Measurements from ENCODE around the gene HSD17B4.

HSD17B4 gene

GRCh38 chr5:119537704-119538103, 85.4 kb downstream of the HSD17B4 start:
- TF ChIP-seq EZH2 (IDR thresholded peaks at IDR 0.05; ENCODE audit: borderline replicate concordance, low read depth, low read length, severe bottlenecking), result no peak
- no peak for TF ChIP-seq CTCF (IDR thresholded peaks at IDR 0.05; ENCODE audit: borderline replicate concordance, extremely low read depth, low read length, poor library complexity, severe bottlenecking)
- H4K20me1 ChIP-seq (ENCODE audit: insufficient read depth, low read length), result no peaks in the 10 kb centered on the region
- H3K9ac ChIP-seq (ENCODE audit: low read depth, low read length), result no peak overlapping the region
- no peak for DNase-seq
- H3K79me2 ChIP-seq (ENCODE audit: insufficient read depth, low read length), result no peaks in the 10 kb centered on the region
- no peak for ATAC-seq (ENCODE audit: insufficient read depth, low read depth)
- H3K4me1 ChIP-seq (ENCODE audit: insufficient read depth, low read length), result no peaks in the 10 kb centered on the region
- peaks cover 19% of the 10 kb centered on the region for H3K36me3 ChIP-seq (ENCODE audit: insufficient read depth, low read length)
- H3K27ac ChIP-seq (ENCODE audit: low read length), result no peak overlapping the region
- no peaks in the 10 kb centered on the region for H3K27me3 ChIP-seq (ENCODE audit: insufficient read depth, low read length, poor library complexity)
- no peak overlapping the region for H3K4me2 ChIP-seq (ENCODE audit: insufficient read depth, low read length)
- no peak overlapping the region for H3K4me3 ChIP-seq (ENCODE audit: low read depth in 1 of 2, low read length in 2 of 2)
- H3K9me3 ChIP-seq (ENCODE audit: insufficient read depth, low read length, severe bottlenecking), result no peaks in the 10 kb centered on the region
- no peak overlapping the region for H2AFZ ChIP-seq (ENCODE audit: low read depth, low read length)

- no peak for TF ChIP-seq CTCF (IDR thresholded peaks at IDR 0.05; ENCODE audit: borderline replicate concordance, extremely low read depth, low read length, poor library complexity, severe bottlenecking)
- TF ChIP-seq EZH2 (IDR thresholded peaks at IDR 0.05; ENCODE audit: borderline replicate concordance, low read depth, low read length, severe bottlenecking), result no peak
- DNase-seq (no peak), ATAC-seq (ENCODE audit: insufficient read depth, low read depth) (no peak)
- H3K27me3 ChIP-seq (ENCODE audit: insufficient read depth, low read length, poor library complexity), result no peaks in the 10 kb centered on the region
- H3K9me3 ChIP-seq (ENCODE audit: insufficient read depth, low read length, severe bottlenecking), result no peaks in the 10 kb centered on the region
- H3K27ac ChIP-seq (ENCODE audit: low read length), result no peak overlapping the region
- no peak overlapping the region for H3K4me3 ChIP-seq (ENCODE audit: low read depth in 1 of 2, low read length in 2 of 2)
- no peaks in the 10 kb centered on the region for H3K4me1 ChIP-seq (ENCODE audit: insufficient read depth, low read length)
- no peak overlapping the region for H2AFZ ChIP-seq (ENCODE audit: low read depth, low read length)
- no peak overlapping the region for H3K9ac ChIP-seq (ENCODE audit: low read depth, low read length)
- peaks cover 19% of the 10 kb centered on the region for H3K36me3 ChIP-seq (ENCODE audit: insufficient read depth, low read length)
- no peak overlapping the region for H3K4me2 ChIP-seq (ENCODE audit: insufficient read depth, low read length)
- no peaks in the 10 kb centered on the region for H4K20me1 ChIP-seq (ENCODE audit: insufficient read depth, low read length)
- no peaks in the 10 kb centered on the region for H3K79me2 ChIP-seq (ENCODE audit: insufficient read depth, low read length)
Measured at GRCh38 chr5:119541716-119542115, 89.4 kb downstream of the HSD17B4 start.

DNA sequence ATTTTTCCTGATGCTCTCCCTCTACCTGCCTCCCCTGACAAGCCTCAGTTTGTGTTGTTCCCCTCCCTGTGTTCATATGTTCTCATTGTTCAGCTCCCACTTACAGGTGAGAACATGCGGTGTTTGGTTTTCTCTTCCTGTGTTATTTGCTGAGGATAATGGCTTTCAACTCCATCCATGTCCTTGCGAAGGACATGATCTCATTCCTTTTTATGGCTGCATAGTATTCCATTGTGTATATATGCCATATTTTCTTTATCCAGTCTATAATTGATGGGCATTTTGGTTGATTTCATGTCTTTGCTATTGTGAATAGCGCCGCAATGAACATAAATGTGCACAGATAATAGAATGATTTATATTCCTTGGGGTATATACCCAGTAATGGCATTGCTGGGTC, 99.5 kb downstream of the HSD17B4 start:
- ATAC-seq (ENCODE audit: insufficient read depth, low read depth) (no peak), DNase-seq (no peak)
- Histone ChIP-seq H3K9me3 (ENCODE audit: insufficient read depth, low read length, severe bottlenecking) (no peaks in the 10 kb centered on the region), H3K27ac (ENCODE audit: low read length) (no peak overlapping the region), H3K79me2 (ENCODE audit: insufficient read depth, low read length) (no peaks in the 10 kb centered on the region), H3K4me1 (ENCODE audit: insufficient read depth, low read length) (no peaks in the 10 kb centered on the region), H3K4me2 (ENCODE audit: insufficient read depth, low read length) (no peak overlapping the region), H3K4me3 (ENCODE audit: low read depth in 1 of 2, low read length in 2 of 2) (no peak overlapping the region), H3K36me3 (ENCODE audit: insufficient read depth, low read length) (no peaks in the 10 kb centered on the region), H2AFZ (ENCODE audit: low read depth, low read length) (no peak overlapping the region), H3K27me3 (ENCODE audit: insufficient read depth, low read length, poor library complexity) (no peaks in the 10 kb centered on the region), H4K20me1 (ENCODE audit: insufficient read depth, low read length) (no peaks in the 10 kb centered on the region), H3K9ac (ENCODE audit: low read depth, low read length) (no peak overlapping the region)
- no peak for TF ChIP-seq CTCF (IDR thresholded peaks at IDR 0.05; ENCODE audit: borderline replicate concordance, extremely low read depth, low read length, poor library complexity, severe bottlenecking)
- TF ChIP-seq EZH2 (IDR thresholded peaks at IDR 0.05; ENCODE audit: borderline replicate concordance, low read depth, low read length, severe bottlenecking), result no peak

GRCh38 chr5:119554597-119554996, 102.3 kb downstream of the HSD17B4 start:
- H3K4me2 ChIP-seq (ENCODE audit: insufficient read depth, low read length), result no peak overlapping the region
- DNase-seq, result no peak
- no peak overlapping the region for H3K27ac ChIP-seq (ENCODE audit: low read length)
- no peak overlapping the region for H2AFZ ChIP-seq (ENCODE audit: low read depth, low read length)
- H4K20me1 ChIP-seq (ENCODE audit: insufficient read depth, low read length), result no peaks in the 10 kb centered on the region
- TF ChIP-seq CTCF (IDR thresholded peaks at IDR 0.05; ENCODE audit: borderline replicate concordance, extremely low read depth, low read length, poor library complexity, severe bottlenecking) (no peak), EZH2 (IDR thresholded peaks at IDR 0.05; ENCODE audit: borderline replicate concordance, low read depth, low read length, severe bottlenecking) (no peak)
- no peaks in the 10 kb centered on the region for H3K36me3 ChIP-seq (ENCODE audit: insufficient read depth, low read length)
- H3K27me3 ChIP-seq (ENCODE audit: insufficient read depth, low read length, poor library complexity), result no peaks in the 10 kb centered on the region
- no peaks in the 10 kb centered on the region for H3K79me2 ChIP-seq (ENCODE audit: insufficient read depth, low read length)
- H3K4me3 ChIP-seq (ENCODE audit: low read depth in 1 of 2, low read length in 2 of 2), result no peak overlapping the region
- no peaks in the 10 kb centered on the region for H3K9me3 ChIP-seq (ENCODE audit: insufficient read depth, low read length, severe bottlenecking)
- no peak overlapping the region for H3K9ac ChIP-seq (ENCODE audit: low read depth, low read length)
- no peak for ATAC-seq (ENCODE audit: insufficient read depth, low read depth)
- H3K4me1 ChIP-seq (ENCODE audit: insufficient read depth, low read length), result no peaks in the 10 kb centered on the region

Data from DND-41 (cell line).